Liver (tissue), 9 donors: ENCODE results near the gene C1orf52. TPM values are rescaled to one million over a fixed set of nuclear protein-coding genes. Genes with fewer than 3 reads are reported as not detected.

ENCODE experiments used
- DNase-seq: peaks from one replicate; pipeline ENCODE4 v3.0.0-alpha.2; 2017; ENCODE audit warnings: low spot score
- H3K27ac ChIP-seq, 2 donors: one replicate each; pipeline ENCODE4 v1.7.0; 2013; ENCODE audit warnings: inconsistent platforms in 2 of 2, low read length in 2 of 2, control low read depth in 1 of 2, low read depth in 1 of 2, mild to moderate bottlenecking in 1 of 2
- H3K27me3 ChIP-seq, 4 donors: one replicate each; pipeline versions ENCODE4 v1.6.1 to v1.7.0; 2013; ENCODE audit warnings: low read length in 3 of 4, inconsistent platforms in 1 of 4, mild to moderate bottlenecking in 1 of 4, moderate library complexity in 1 of 4; ENCODE audit not compliant: control insufficient read depth in 4 of 4, insufficient read depth in 4 of 4
- H3K36me3 ChIP-seq, 4 donors: one replicate each; pipeline versions ENCODE4 v1.6.1 to v1.7.0; 2013; ENCODE audit warnings: low read length in 3 of 4, mild to moderate bottlenecking in 3 of 4, low read depth in 1 of 4, moderate library complexity in 1 of 4; ENCODE audit not compliant: control insufficient read depth in 4 of 4, insufficient read depth in 3 of 4
- H3K4me1 ChIP-seq, 4 donors: one replicate each; pipeline versions ENCODE4 v1.6.1 to v1.7.0; 2013; ENCODE audit warnings: low read length in 3 of 4, mild to moderate bottlenecking in 3 of 4, moderate library complexity in 1 of 4; ENCODE audit not compliant: control insufficient read depth in 4 of 4, insufficient read depth in 4 of 4
- H3K4me3 ChIP-seq, 3 donors: one replicate each; pipeline versions ENCODE4 v1.6.1 to v1.7.0; 2013; ENCODE audit warnings: low read length in 3 of 3, control low read depth in 1 of 3, low read depth in 1 of 3, mild to moderate bottlenecking in 1 of 3
- H3K9ac ChIP-seq, 2 donors: one replicate each; pipeline ENCODE4 v1.7.0; 2013; ENCODE audit warnings: low read length in 2 of 2, mild to moderate bottlenecking in 2 of 2, moderate library complexity in 2 of 2, control low read depth in 1 of 2, low read depth in 1 of 2
- H3K9me3 ChIP-seq, 4 donors: one replicate each; pipeline versions ENCODE4 v1.6.1 to v1.7.0; 2013; ENCODE audit warnings: low read length in 3 of 4; ENCODE audit not compliant: control insufficient read depth in 4 of 4
- FOXA1 ChIP-seq: IDR thresholded peaks from 2 replicates; pipeline ENCODE4 v1.6.1; 2016; ENCODE audit warnings: antibody characterized with exemption
- GABPA ChIP-seq, 2 donors: IDR thresholded peaks in 1 of 2; conservative IDR thresholded peaks in 1 of 2; 2 replicates each; pipeline ENCODE4 v1.6.1; 2016; ENCODE audit warnings: antibody characterized with exemption in 2 of 2, mild to moderate bottlenecking in 1 of 2, moderate library complexity in 1 of 2
- HNF4A ChIP-seq, 2 donors: conservative IDR thresholded peaks; 2 replicates each; pipeline ENCODE4 v1.6.1; 2016; ENCODE audit warnings: antibody characterized with exemption in 2 of 2, mild to moderate bottlenecking in 2 of 2
- HNF4G ChIP-seq: IDR thresholded peaks from 2 replicates; pipeline ENCODE4 v1.6.1; 2016; ENCODE audit warnings: antibody characterized with exemption
- NR2F2 ChIP-seq: IDR thresholded peaks from 2 replicates; pipeline ENCODE4 v1.6.1; 2016; ENCODE audit warnings: antibody characterized with exemption
- RAD21 ChIP-seq, 2 donors: IDR thresholded peaks; 2 replicates each; pipeline ENCODE4 v1.6.1; 2016; ENCODE audit warnings: antibody characterized with exemption in 2 of 2, mild to moderate bottlenecking in 2 of 2
- RXRA ChIP-seq, 2 donors: IDR thresholded peaks; 2 replicates each; pipeline ENCODE4 v1.6.1; 2017 to 2018; ENCODE audit warnings: antibody characterized with exemption in 2 of 2, mild to moderate bottlenecking in 1 of 2
- SP1 ChIP-seq: IDR thresholded peaks from 2 replicates; pipeline ENCODE4 v1.6.1; 2018; ENCODE audit warnings: antibody characterized with exemption, mild to moderate bottlenecking
- YY1 ChIP-seq: IDR thresholded peaks from 2 replicates; pipeline ENCODE4 v1.6.1; 2016; ENCODE audit warnings: antibody characterized with exemption, mild to moderate bottlenecking
- WGBS: extraction: QIAGEN DNeasy Blood & Tissue Kit; methylation state at CpG from one replicate; pipeline ENCODE4 v1.1.7; 2013; 5-methylcytosine and 5-hydroxymethylcytosine counted together
- polyA plus RNA-seq, 2 donors: library from polyadenylated mRNA; stranded (reverse) in 1 of 2; unstranded in 1 of 2; fragments of 200-250 nt in 1 of 2; fragments of >200 nt in 1 of 2; fragmentation: Nextera tagmentation in 1 of 2; extraction: Ambion mirVana in 1 of 2; gene quantifications; one replicate each; pipeline versions ENCODE4 v1.2.1 to v1.2.3, GENCODE V29; 2013 to 2015
- total RNA-seq, 2 donors: library from RNA; depleted of rRNA; stranded (reverse); fragments of >200 nt; gene quantifications; one replicate each; pipeline ENCODE4 v1.2.3, GENCODE V29; 2014
- TF ChIP-seq, protein P1 (sequence below): IDR thresholded peaks from 2 replicates; pipeline ENCODE4 v1.6.1; 2016; ENCODE audit warnings: antibody characterized with exemption
- TF ChIP-seq, protein P2 (sequence below): fragments of 150-350 bp; IDR thresholded peaks from 2 replicates; pipeline ENCODE4 v1.5.1; 2017; ENCODE audit warnings: improper control_type of control experiment, low read depth, low read length; ENCODE audit not compliant: missing input control
- TF ChIP-seq, protein P3 (sequence below): IDR thresholded peaks from 2 replicates; pipeline ENCODE4 v1.6.1; 2016; ENCODE audit warnings: antibody characterized with exemption
- TF ChIP-seq, protein P4 (sequence below): IDR thresholded peaks from 2 replicates; pipeline ENCODE4 v1.6.1; 2016; ENCODE audit warnings: antibody characterized with exemption
- donor health status: healthy.
- donor health status: healthy.
- donor health status: healthy.
- donor health status: healthy.
- donor health status: healthy.

Gene C1orf52
- total and polyA plus RNA-seq, 4 donors: 6.1 to 10.9 (median 7.3) TPM

DNA sequence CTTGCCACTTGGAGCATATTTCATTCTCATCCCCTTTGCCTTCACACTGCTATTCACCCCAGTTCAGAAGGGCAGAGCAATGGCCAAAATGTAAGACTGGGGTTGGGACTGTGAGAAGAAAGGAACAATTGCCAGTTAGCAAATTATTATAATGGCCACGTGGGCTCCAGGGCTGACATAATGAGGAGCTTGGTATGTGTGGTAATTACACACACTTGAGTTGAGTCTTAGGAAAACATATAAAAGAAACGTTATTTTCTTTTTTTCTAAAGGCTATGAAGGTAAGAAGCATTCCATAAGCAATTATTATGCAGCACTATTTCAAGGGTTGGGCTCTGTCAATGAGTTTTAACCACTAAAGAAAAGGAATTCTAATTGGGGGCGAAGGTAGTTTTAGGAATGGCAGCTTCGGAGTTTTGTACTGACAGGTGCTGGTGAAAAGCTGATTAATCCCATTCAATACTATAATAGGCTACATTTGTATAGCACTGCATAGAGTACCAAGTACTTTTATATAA, 49.4 kb upstream of the C1orf52 start:
- Histone ChIP-seq H3K4me3 (no peak overlapping the region), H3K9me3 (no peaks in the 10 kb centered on the region), H3K9ac (no peak overlapping the region), H3K4me1 (peaks cover 0 to 9% (median 4%) of the 10 kb centered on the region in 4 donors), H3K36me3 (no peaks in the 10 kb centered on the region), H3K27me3 (no peaks in the 10 kb centered on the region), H3K27ac (no peak overlapping the region)
- 66% methylated on average over 4 of the region's 4 CpGs for WGBS
- DNase-seq: no peak
- TF ChIP-seq FOXA1: no peak
- TF ChIP-seq GABPA (IDR thresholded peaks at IDR 0.05 in 1 of 2, conservative IDR thresholded peaks at IDR 0.05 in 1 of 2): no peak
- TF ChIP-seq, protein P1, sequence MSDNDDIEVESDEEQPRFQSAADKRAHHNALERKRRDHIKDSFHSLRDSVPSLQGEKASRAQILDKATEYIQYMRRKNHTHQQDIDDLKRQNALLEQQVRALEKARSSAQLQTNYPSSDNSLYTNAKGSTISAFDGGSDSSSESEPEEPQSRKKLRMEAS: no peak

DNA sequence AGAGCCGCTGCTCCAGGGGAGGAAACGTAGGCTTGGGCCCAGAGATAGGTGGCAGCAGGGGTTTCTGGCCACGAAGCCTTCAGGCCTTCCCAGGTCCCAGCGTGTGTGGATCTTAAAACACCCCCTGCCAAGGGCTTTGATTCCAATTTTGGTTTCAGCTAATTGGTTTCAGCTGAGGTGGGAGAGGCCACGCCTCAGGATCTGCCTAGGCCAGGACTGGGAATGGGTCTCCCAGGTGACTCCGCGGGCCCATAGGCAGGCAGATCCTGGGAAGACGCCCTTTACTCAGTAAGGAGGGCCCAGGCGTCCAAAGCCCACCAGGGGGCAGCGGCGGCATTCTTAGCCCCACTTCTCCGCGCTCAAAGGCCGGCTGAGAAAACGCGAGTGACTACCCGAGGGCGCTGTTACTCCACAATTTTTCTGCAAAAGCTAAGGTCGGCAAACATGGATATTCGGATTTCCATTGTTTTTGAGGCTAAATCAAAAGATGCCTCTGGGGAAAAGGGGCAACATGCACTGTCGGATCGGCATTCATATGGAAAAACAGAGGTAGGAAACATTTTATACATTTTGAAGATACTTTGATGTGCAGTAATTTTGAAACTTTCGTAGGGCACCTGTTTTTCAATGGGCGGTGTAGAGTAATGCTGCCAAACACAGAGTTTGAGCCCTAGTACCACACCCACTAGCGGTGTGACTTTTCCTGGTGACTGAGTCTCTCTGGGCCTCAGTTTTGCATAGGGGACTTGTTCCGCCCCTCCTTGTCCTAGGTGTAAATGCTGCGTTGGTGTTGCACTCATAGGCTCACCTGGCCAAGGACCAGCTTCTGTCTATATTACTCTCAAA, 48.7 kb upstream of the C1orf52 start:
- no peaks in the 10 kb centered on the region for H3K36me3 ChIP-seq
- 25% methylated on average over 27 of the region's 27 CpGs for WGBS
- no peak overlapping the region for H3K9ac ChIP-seq
- TF ChIP-seq, protein P2, sequence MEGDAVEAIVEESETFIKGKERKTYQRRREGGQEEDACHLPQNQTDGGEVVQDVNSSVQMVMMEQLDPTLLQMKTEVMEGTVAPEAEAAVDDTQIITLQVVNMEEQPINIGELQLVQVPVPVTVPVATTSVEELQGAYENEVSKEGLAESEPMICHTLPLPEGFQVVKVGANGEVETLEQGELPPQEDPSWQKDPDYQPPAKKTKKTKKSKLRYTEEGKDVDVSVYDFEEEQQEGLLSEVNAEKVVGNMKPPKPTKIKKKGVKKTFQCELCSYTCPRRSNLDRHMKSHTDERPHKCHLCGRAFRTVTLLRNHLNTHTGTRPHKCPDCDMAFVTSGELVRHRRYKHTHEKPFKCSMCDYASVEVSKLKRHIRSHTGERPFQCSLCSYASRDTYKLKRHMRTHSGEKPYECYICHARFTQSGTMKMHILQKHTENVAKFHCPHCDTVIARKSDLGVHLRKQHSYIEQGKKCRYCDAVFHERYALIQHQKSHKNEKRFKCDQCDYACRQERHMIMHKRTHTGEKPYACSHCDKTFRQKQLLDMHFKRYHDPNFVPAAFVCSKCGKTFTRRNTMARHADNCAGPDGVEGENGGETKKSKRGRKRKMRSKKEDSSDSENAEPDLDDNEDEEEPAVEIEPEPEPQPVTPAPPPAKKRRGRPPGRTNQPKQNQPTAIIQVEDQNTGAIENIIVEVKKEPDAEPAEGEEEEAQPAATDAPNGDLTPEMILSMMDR: peak; percentile 98
- TF ChIP-seq RAD21 (IDR thresholded peaks at IDR 0.05) (peak; percentile 100), GABPA (IDR thresholded peaks at IDR 0.05 in 1 of 2, conservative IDR thresholded peaks at IDR 0.05 in 1 of 2) (no peak), HNF4G (no peak), YY1 (peak; percentile 22), HNF4A (conservative IDR thresholded peaks at IDR 0.05) (peak; percentile 13 to 68), RXRA (IDR thresholded peaks at IDR 0.05) (peak in 1 of 2 donors; percentile 31), NR2F2 (no peak), FOXA1 (peak; percentile 46), SP1 (no peak)
- TF ChIP-seq, protein P3, sequence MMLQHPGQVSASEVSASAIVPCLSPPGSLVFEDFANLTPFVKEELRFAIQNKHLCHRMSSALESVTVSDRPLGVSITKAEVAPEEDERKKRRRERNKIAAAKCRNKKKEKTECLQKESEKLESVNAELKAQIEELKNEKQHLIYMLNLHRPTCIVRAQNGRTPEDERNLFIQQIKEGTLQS: no peak
- peak; percentile 80 for DNase-seq
- H3K27me3 ChIP-seq: no peaks in the 10 kb centered on the region
- peak overlapping the region in 1 of 3 donors; percentile 19 for H3K4me3 ChIP-seq
- peaks cover 0 to 9% (median 4%) of the 10 kb centered on the region in 4 donors for H3K4me1 ChIP-seq
- H3K9me3 ChIP-seq: no peaks in the 10 kb centered on the region
- H3K27ac ChIP-seq: no peak overlapping the region

DNA sequence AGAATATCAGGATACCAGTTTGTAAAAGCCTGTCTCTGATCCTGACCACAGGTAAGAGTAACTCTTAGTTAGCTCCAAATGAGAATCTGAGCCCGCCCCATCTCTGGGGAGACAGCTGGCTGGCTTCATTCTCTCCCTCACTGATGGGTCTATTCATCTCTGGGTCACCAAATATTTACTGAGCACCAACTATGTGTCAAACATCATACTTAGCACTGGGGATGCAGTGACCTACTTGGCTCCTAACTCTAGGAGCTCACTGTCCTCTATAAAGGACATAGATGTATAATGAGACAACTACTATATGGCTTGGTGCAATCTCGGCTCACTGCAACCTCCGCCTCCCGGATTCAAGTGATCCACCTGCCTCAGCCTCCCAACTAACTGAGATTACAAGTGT, 46.8 kb upstream of the C1orf52 start:
- Histone ChIP-seq H3K4me1 (peaks cover 0 to 9% (median 4%) of the 10 kb centered on the region in 4 donors), H3K9me3 (no peaks in the 10 kb centered on the region), H3K9ac (no peak overlapping the region), H3K27me3 (no peaks in the 10 kb centered on the region), H3K4me3 (no peak overlapping the region), H3K36me3 (no peaks in the 10 kb centered on the region), H3K27ac (no peak overlapping the region)
- WGBS: 95% methylated on average over 4 of the region's 4 CpGs
- DNase-seq: no peak
- TF ChIP-seq, protein P4, sequence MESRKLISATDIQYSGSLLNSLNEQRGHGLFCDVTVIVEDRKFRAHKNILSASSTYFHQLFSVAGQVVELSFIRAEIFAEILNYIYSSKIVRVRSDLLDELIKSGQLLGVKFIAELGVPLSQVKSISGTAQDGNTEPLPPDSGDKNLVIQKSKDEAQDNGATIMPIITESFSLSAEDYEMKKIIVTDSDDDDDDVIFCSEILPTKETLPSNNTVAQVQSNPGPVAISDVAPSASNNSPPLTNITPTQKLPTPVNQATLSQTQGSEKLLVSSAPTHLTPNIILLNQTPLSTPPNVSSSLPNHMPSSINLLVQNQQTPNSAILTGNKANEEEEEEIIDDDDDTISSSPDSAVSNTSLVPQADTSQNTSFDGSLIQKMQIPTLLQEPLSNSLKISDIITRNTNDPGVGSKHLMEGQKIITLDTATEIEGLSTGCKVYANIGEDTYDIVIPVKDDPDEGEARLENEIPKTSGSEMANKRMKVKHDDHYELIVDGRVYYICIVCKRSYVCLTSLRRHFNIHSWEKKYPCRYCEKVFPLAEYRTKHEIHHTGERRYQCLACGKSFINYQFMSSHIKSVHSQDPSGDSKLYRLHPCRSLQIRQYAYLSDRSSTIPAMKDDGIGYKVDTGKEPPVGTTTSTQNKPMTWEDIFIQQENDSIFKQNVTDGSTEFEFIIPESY: no peak
- TF ChIP-seq, protein P2: no peak
- no peak for TF ChIP-seq YY1
- no peak for TF ChIP-seq RXRA (IDR thresholded peaks at IDR 0.05)
- no peak for TF ChIP-seq GABPA (IDR thresholded peaks at IDR 0.05 in 1 of 2, conservative IDR thresholded peaks at IDR 0.05 in 1 of 2)
